Stimulated activated naive B cell treated with anti-CD40 and anti-IgM and Interleukin-4, amounts not matched to agents 10 μg/mL and 1 μg/mL and 100 μg/mL, for 72 hours (primary cell): ENCODE measurements around the gene MIS12.
A peak's percentile ranks its signal among the peaks of the same experiment; 100 is the strongest.

ENCODE experiments used
- ATAC-seq, 2 donors: fragments of 150-1000 bp; cut with Tn5 transposase; replicated peaks; 2 replicates each; pipeline ENCODE4 v1.10.0; 2021; ENCODE audit warnings: moderate library complexity in 1 of 2
- DNase-seq: peaks from one replicate; pipeline ENCODE4 v3.0.0; 2021
- H3K27ac Mint-ChIP-seq: one replicate; pipeline ENCODE4 v1.8.0; 2022; ENCODE audit warnings: mild to moderate bottlenecking, mixed read lengths
- H3K27me3 Mint-ChIP-seq, 2 donors: one replicate each; pipeline ENCODE4 v1.8.0; 2022; ENCODE audit warnings: mixed read lengths in 2 of 2
- H3K36me3 Mint-ChIP-seq, 2 donors: one replicate each; pipeline ENCODE4 v1.8.0; 2022; ENCODE audit warnings: mixed read lengths in 2 of 2, mild to moderate bottlenecking in 1 of 2
- H3K4me1 Mint-ChIP-seq, 2 donors: one replicate each; pipeline ENCODE4 v1.8.0; 2022; ENCODE audit warnings: mixed read lengths in 2 of 2, mild to moderate bottlenecking in 1 of 2
- H3K4me3 Mint-ChIP-seq, 2 donors: one replicate each; pipeline ENCODE4 v1.8.0; 2022; ENCODE audit warnings: mild to moderate bottlenecking in 2 of 2, mixed read lengths in 2 of 2, moderate library complexity in 1 of 2
- H3K9me3 Mint-ChIP-seq, 2 donors: one replicate each; pipeline ENCODE4 v1.8.0; 2022; ENCODE audit warnings: mixed read lengths in 2 of 2, mild to moderate bottlenecking in 1 of 2

The MIS12 gene, protein sequence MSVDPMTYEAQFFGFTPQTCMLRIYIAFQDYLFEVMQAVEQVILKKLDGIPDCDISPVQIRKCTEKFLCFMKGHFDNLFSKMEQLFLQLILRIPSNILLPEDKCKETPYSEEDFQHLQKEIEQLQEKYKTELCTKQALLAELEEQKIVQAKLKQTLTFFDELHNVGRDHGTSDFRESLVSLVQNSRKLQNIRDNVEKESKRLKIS

DNA sequence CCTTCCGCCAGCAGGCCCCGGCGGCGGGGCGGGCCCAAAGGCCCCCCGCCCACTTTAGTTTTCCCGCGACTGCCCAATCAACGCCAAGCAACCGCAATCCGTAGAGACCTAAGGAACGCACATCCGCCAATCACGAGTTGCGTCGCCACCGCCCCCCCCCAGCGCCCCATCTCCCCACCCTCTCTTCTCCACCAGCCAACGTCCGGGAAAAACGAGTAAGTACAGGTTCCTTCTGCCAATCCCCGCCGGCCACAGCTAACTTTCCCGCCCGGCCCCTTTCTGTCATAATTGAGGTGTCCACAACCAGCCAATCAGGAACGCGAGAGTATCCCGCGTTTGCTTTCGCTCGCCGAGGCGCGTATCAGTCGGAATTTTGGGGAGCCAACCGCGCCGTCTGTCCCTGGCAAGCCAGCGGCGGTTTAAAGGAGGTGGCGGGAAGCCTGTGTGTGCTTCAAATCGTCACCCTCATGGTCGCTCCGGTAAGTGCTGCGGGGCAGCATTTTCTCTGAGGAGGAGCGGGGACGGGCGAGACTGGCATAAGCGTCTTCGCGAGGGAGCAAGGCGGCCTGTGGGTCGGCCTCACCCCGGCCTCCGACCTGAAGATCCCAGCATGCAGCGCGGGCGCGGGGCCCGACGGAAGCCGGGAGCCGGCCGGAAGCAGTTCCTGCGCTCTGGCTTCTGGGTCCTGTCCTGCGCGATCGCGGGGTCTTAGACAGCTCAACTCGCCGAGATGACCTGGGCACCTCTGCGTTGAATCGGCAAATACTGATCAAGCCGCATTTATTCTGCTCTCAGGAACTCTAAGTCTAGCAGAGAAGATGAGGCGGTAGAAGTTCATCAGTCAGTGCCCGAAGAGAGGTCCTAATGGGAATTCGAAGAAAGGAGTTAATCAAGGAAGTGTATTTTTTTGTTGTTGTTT, at the start of gene MIS12:
Gene MIS12, plus strand, starts transcription at position 361 of the 919 bp plus-strand sequence. CDS start 2,297 bp downstream, outside the sequence.
- H3K27ac Mint-ChIP-seq, result peak within 1 kb of the TSS; percentile 99
- H3K27me3 Mint-ChIP-seq, result no peaks in the 10 kb centered on the region
- peak; percentile 94 for ATAC-seq
- peaks cover 36 to 46% of the 10 kb centered on the region in 2 donors for H3K36me3 Mint-ChIP-seq
- DNase-seq, result peak; percentile 95
- peaks cover 16 to 35% of the 10 kb centered on the region in 2 donors for H3K4me1 Mint-ChIP-seq
- peak within 1 kb of the TSS; percentile 94 to 96 for H3K4me3 Mint-ChIP-seq
- no peaks in the 10 kb centered on the region for H3K9me3 Mint-ChIP-seq

DNA sequence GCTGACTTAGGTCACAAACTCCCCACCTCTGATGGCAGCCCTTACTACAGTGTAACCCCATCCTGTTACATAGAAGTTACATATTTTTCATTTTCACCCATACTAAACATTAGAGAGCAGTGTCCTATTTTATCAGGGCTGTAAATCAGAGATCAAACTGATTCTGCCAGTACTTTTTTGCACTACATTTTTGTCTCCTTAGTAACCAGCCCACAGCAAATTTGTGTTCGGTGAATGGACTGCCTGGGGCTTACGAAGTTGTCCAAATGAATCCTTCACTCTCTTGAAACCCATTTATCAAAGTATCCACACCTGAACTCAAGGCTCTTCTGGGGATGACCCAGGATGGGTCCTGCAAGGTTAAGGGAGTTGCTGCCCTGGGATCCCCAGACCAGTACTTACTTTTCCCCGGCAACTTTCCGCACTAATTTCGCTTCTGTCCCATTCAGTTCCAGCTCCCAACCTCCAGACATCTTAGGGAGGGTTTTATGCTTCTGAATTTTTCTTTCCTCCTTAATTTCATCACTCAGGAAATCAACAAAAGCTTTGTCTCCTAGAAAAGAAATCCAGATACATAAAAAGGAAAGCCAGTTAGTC, 48.5 kb upstream of the MIS12 start:
- Mint-ChIP-seq H3K36me3 (peaks cover 31 to 40% of the 10 kb centered on the region in 2 donors), H3K27ac (peak overlapping the region; percentile 87), H3K9me3 (no peaks in the 10 kb centered on the region), H3K27me3 (no peaks in the 10 kb centered on the region), H3K4me3 (peak overlapping the region; percentile 81 to 84), H3K4me1 (peaks cover 19 to 46% of the 10 kb centered on the region in 2 donors)
- no peak for ATAC-seq
- no peak for DNase-seq

DNA sequence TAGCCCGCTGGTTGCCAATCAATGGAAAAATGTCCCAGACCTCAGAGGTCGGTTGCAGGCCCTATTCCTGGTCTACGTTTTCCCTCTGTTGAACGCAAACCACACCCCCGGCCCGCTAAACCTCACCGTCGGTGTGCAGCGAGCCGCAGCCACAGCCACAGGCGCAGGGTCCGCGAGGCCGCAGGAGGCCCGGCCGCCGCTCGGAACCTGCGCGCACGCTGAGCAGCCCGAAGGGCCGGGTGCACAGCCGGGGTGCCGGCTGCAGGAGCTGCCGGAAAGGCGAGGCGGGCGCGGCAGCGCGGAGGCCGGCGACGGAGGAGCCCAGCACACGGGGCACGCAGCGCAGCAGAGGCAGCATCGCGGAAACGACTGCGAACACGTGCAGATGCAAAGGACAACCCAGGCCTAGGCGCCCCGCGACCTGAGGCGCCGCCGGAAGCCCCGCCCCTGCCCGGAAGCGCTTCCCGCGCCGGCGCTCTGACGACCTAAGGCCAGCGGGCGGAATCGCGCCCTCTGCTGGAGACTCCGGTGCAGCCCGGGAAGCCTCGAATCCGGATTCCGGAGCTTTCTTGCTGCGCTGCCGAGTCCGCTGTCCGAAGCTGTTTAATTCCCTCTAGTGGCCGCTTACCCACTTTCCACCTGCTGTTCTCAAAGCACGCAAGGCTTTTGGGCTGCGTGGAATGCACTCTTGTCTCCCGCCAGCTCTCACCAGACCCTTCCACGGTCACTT, 47.5 kb upstream of the MIS12 start, which contains the start of gene C1QBP:
Gene C1QBP, minus strand, starts transcription at position 440 of the 730 bp plus-strand sequence. Its CDS starts 82 bp downstream, at position 358.
- H3K9me3 Mint-ChIP-seq, result no peaks in the 10 kb centered on the region
- peak within 1 kb of the TSS; percentile 81 to 84 for H3K4me3 Mint-ChIP-seq
- H3K4me1 Mint-ChIP-seq, result peaks cover 17 to 41% of the 10 kb centered on the region in 2 donors
- ATAC-seq (peak; percentile 92 to 94), DNase-seq (peak; percentile 89)
- H3K36me3 Mint-ChIP-seq, result peaks cover 27 to 34% of the 10 kb centered on the region in 2 donors
- H3K27me3 Mint-ChIP-seq, result no peaks in the 10 kb centered on the region
- H3K27ac Mint-ChIP-seq, result peak within 1 kb of the TSS; percentile 95

DNA sequence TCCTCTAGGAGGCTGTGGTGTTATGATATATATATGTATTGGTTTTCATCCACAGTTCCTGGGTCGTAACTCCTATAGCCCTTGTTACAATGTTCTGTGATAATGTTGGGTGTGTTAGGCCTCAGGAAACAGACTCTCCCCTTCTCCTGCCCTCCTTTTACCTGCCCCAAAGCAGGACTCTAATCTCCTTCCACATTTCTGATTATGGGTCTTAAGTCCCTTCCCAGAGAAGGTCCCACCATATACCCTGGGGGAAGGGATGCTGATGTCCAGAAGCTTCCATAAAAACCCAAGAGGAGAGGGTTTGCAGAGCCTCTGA, 47.0 kb upstream of the MIS12 start:
- H3K27me3 Mint-ChIP-seq, result no peaks in the 10 kb centered on the region
- peaks cover 31 to 35% of the 10 kb centered on the region in 2 donors for H3K36me3 Mint-ChIP-seq
- H3K27ac Mint-ChIP-seq, result peak overlapping the region; percentile 95
- H3K4me3 Mint-ChIP-seq, result peak overlapping the region; percentile 81 to 84
- DNase-seq, result no peak
- H3K4me1 Mint-ChIP-seq, result peaks cover 17 to 41% of the 10 kb centered on the region in 2 donors
- no peaks in the 10 kb centered on the region for H3K9me3 Mint-ChIP-seq
- no peak for ATAC-seq

DNA sequence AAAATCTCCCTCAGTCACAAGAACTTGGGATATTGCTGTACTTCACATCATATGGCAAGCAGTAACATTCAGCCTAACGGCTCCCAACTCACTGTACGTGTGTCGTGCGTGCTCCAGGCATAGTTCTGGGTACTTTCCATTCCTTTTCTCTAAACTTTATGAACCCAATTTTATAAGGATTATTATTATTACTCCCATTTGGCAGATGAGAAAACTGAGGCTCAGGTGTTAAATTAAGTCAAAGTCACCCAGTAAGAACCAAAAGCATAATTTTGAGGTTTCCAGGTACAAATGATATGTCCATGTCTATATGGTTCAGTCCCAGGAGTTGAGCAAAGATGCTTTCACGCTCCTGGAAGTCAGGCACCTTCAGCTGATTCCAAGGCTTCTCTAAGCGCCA, 42.6 kb upstream of the MIS12 start:
- Mint-ChIP-seq H3K27me3 (no peaks in the 10 kb centered on the region), H3K4me1 (peaks cover 8 to 13% of the 10 kb centered on the region in 2 donors), H3K4me3 (no peak overlapping the region), H3K9me3 (no peaks in the 10 kb centered on the region), H3K36me3 (peaks cover 25 to 41% of the 10 kb centered on the region in 2 donors), H3K27ac (no peak overlapping the region)
- DNase-seq (no peak), ATAC-seq (no peak)

DNA sequence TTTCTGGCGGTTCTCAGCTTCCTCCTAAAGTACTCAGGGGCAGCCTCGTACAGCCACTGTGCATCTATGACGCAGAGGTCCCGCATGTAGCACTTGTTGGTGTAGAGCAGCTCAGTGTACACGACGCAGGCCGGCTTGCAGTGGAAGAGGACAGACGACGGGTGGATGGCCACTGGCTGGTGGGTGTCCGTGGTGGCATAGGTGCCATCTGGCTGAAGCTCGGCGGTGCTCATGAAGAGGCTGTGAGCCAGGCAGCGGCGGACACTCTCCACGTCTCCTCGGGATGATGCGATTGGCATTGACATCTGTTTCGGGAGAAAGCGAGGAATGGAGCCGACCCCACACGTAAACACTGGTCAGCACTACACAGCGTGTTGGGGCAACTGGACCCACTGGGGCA, 42.2 kb upstream of the MIS12 start:
- no peak overlapping the region for H3K4me3 Mint-ChIP-seq
- H3K9me3 Mint-ChIP-seq, result no peaks in the 10 kb centered on the region
- peaks cover 8 to 11% of the 10 kb centered on the region in 2 donors for H3K4me1 Mint-ChIP-seq
- H3K27me3 Mint-ChIP-seq, result no peaks in the 10 kb centered on the region
- DNase-seq (no peak), ATAC-seq (no peak)
- H3K27ac Mint-ChIP-seq, result no peak overlapping the region
- peaks cover 27 to 43% of the 10 kb centered on the region in 2 donors for H3K36me3 Mint-ChIP-seq

DNA sequence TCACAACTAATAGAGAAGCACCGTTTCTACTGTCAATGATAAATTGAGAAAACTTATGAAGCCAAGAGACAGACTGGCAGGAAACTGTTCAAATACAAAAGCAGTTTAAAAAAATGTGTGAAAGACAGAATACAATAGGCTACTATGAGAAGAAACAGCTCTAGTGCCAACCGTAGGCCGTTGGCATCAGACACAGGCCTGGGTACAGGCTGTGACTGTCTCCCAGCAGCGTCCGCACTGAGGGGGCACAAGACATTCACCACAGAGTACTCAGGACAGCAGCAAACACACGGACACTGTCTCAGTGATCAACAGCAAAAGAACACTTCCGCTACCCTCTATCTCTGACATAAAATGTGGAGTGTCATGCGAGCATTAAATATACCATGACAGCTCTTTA, 39.6 kb upstream of the MIS12 start:
- no peaks in the 10 kb centered on the region for H3K9me3 Mint-ChIP-seq
- H3K4me3 Mint-ChIP-seq, result no peak overlapping the region
- H3K36me3 Mint-ChIP-seq, result peaks cover 37 to 61% of the 10 kb centered on the region in 2 donors
- H3K27me3 Mint-ChIP-seq, result no peaks in the 10 kb centered on the region
- no peak overlapping the region for H3K27ac Mint-ChIP-seq
- H3K4me1 Mint-ChIP-seq, result no peaks in the 10 kb centered on the region
- DNase-seq, result no peak
- ATAC-seq, result no peak

DNA sequence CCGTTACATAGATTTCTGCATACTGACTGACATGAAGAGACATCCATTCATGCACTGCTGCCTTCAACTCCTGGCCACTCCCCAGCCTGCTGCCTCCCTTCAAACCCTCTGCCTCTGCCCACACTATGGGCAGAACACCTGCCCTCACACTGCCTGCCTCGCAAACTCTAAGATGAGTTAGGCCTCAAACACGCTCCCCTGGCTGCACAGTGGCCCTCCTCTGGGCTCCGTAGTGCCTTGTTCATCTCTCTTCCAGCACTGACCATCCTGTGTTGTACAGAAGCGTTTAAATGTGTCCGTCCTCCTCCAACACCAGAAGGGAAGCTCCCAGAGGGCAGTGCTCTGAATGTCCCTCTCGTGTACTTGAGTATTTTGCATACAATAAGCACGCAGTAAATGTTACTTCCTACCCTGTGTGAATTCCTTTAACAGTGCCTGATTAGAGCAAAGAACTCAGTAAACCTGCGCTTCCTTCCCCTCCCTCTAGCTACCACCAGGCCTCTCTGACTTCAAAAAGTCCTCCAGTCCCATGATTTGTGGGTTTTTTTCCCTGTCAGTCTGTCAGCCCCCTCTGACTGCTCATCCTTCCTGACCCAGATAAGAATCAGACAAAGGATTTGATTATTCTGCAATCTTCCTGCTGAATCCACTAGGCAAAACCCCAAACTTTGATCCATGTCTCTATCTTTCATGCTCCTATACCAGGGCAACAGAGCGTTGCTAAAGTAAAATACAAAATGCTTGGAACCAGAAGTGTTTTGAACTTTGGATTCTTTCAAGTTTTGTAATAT, 21.5 kb upstream of the MIS12 start:
- peaks cover 31 to 35% of the 10 kb centered on the region in 2 donors for H3K4me1 Mint-ChIP-seq
- H3K9me3 Mint-ChIP-seq, result no peaks in the 10 kb centered on the region
- DNase-seq, result no peak
- no peak for ATAC-seq
- no peaks in the 10 kb centered on the region for H3K27me3 Mint-ChIP-seq
- no peak overlapping the region for H3K27ac Mint-ChIP-seq
- H3K36me3 Mint-ChIP-seq, result peaks cover 21 to 35% of the 10 kb centered on the region in 2 donors
- H3K4me3 Mint-ChIP-seq, result no peak overlapping the region

DNA sequence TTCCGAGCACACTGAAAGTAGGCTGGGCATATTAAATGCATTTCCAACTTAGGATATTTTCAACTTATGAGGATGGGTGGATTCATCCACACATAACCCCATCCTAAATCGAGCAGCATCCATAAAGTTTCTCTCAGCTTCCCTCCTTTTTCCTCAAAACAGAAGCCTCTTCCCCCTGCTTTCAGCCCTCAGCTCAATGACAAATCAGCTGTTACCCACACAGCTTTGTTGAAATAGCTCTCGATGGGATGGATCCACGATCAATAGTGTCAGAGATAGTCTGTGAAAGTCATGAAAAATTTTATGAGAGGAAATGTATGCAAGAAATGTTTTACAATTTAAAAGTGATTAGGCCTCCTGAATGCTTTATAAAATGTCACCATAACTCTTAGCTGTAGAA, 20.1 kb upstream of the MIS12 start:
- H3K27me3 Mint-ChIP-seq, result no peaks in the 10 kb centered on the region
- no peak overlapping the region for H3K4me3 Mint-ChIP-seq
- peaks cover 31 to 35% of the 10 kb centered on the region in 2 donors for H3K4me1 Mint-ChIP-seq
- DNase-seq, result no peak
- peaks cover 12 to 29% of the 10 kb centered on the region in 2 donors for H3K36me3 Mint-ChIP-seq
- ATAC-seq, result no peak
- H3K9me3 Mint-ChIP-seq, result no peaks in the 10 kb centered on the region
- no peak overlapping the region for H3K27ac Mint-ChIP-seq

DNA sequence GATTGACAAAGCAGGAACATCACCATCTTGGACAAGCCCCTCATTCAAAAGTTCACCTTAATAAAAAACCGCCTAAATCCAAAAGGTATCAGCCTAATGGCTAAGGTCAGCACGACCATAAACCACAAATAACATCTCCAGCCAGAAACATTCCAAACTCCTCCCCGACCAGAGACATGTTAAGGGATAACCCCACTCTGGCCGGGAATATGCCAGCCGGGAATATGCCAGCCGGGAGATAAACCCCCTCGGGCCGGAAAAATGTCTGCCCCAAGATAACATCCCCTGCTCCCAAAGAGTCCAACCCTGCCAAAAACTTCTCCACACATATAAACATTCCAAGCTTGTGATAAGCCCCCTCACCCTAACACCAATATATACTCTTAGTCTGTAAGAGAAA, 18.9 kb upstream of the MIS12 start:
- Mint-ChIP-seq H3K4me1 (peaks cover 29 to 35% of the 10 kb centered on the region in 2 donors), H3K4me3 (peak overlapping the region; percentile 82 to 85), H3K27me3 (no peaks in the 10 kb centered on the region), H3K36me3 (peaks cover 9 to 36% of the 10 kb centered on the region in 2 donors), H3K27ac (peak overlapping the region; percentile 81), H3K9me3 (no peaks in the 10 kb centered on the region)
- no peak for DNase-seq
- ATAC-seq, result no peak

DNA sequence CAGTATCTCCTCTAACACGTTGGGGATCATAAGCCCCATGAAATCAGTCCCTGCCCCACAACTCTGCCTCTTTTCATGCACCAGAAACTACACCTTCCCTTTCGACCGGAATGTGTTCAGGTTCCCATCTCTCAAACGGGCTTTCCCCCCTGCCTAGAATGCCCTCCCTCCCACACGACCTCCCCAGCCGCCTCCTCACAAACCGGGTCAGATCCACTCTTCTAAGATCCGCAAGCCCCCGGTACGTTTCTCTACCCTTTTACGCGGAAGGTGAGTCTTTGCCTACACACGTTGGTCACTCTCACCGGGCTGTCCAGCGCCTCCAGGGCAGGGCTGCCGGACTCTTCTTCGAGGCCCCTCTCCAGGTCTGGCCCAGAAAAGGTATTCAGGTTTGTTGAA, 18.3 kb upstream of the MIS12 start:
- Mint-ChIP-seq H3K27me3 (no peaks in the 10 kb centered on the region), H3K4me3 (peak overlapping the region; percentile 82 to 85), H3K4me1 (peaks cover 29 to 35% of the 10 kb centered on the region in 2 donors), H3K27ac (peak overlapping the region; percentile 81), H3K36me3 (peaks cover 10 to 31% of the 10 kb centered on the region in 2 donors), H3K9me3 (no peaks in the 10 kb centered on the region)
- ATAC-seq (peak; percentile 23 to 24), DNase-seq (peak; percentile 4)

DNA sequence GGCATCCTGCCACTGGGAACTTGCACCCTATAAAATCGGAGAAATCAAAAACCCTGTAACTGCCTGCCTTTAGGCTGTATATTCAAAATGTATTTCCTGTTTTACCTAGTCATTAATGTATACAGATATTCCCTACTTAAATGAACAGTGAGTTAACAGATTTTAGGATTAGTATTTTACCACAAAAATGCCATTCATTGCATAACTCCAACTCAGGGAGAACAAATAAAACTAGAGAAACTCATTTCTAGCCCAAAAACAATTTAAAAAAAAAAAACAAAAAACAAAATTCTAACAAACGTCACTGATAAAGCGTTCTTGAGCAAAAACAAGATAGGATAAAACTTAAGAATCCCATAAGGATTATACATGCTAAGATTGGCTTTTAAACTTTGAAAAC, 13.9 kb upstream of the MIS12 start:
- DNase-seq (no peak), ATAC-seq (no peak)
- Mint-ChIP-seq H3K4me3 (no peak overlapping the region), H3K36me3 (peaks cover 17 to 35% of the 10 kb centered on the region in 2 donors), H3K9me3 (no peaks in the 10 kb centered on the region), H3K27me3 (no peaks in the 10 kb centered on the region), H3K27ac (no peak overlapping the region), H3K4me1 (peaks cover 11% of the 10 kb centered on the region in 2 donors)

DNA sequence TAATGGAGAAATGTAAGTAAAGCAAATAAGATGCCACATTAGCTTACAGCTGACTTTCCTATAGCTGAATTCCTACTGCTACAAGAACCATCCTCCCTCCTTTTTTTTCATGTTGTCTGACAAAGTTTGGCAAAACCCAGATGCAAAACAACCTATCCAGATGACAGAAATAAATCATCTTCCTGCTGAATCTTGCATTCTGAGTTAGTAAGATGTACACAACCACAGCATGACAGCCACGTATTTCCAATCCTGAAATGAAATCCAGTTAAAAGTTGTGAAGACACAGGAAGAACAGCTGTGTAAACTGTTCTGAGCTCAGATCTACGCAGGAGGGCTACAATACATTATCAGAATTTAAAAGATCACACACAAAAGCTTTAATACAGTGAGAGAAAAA, 12.5 kb upstream of the MIS12 start:
- Mint-ChIP-seq H3K27ac (no peak overlapping the region), H3K4me3 (no peak overlapping the region), H3K4me1 (peaks cover 4 to 7% of the 10 kb centered on the region in 2 donors), H3K36me3 (peaks cover 27 to 43% of the 10 kb centered on the region in 2 donors), H3K27me3 (no peaks in the 10 kb centered on the region), H3K9me3 (no peaks in the 10 kb centered on the region)
- DNase-seq (no peak), ATAC-seq (no peak)
